GM10266 (cell line): ENCODE measurements around the gene ZBTB3.

Experiments
- DNase-seq: peaks from one replicate; pipeline ENCODE4 v3.0.0; 2012; ENCODE audit errors: extremely low spot score
- CTCF ChIP-seq: IDR thresholded peaks from 2 replicates; pipeline ENCODE4 v1.5.1; 2012; ENCODE audit warnings: mild to moderate bottlenecking, low read depth; ENCODE audit not compliant: control insufficient read depth, insufficient read depth; ENCODE audit errors: missing control alignments

Gene ZBTB3

DNA sequence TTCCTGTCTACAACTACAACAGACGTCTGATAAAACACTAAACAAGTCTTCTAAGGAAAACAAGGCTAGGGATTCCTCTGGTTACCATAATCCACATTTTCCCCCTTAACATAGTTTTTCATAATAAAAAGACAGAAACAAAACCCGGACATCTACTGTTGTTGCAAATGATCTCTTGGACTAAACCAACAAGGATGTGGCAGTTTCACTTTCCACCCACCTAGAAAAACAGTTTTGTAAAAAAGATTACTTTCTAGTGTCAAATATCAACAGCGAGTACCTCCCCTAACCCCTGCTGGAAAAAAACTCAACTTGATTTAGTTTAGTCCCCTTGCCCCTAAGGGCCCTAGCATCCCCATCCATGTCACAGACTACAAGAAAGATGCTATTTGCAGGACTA, 41.1 kb downstream of the ZBTB3 start:
- TF ChIP-seq CTCF = no peak
- DNase-seq = no peak

GRCh38 chr11:62712276-62712812, 41.6 kb downstream of the ZBTB3 start:
- TF ChIP-seq CTCF = no peak

GRCh38 chr11:62710001-62710345, 44.0 kb downstream of the ZBTB3 start:
- TF ChIP-seq CTCF = no peak
- no peak for DNase-seq

More at GRCh38 chr11:62712276-62712812, 41.6 kb downstream of the ZBTB3 start:
- no peak for DNase-seq

- TF ChIP-seq CTCF = no peak
- DNase-seq = peak; percentile 92
These were observed 44.5 kb downstream of the ZBTB3 start for GRCh38 chr11:62709247-62710000.

- no peak for TF ChIP-seq CTCF
- no peak for DNase-seq
These were observed 45.2 kb downstream of the ZBTB3 start for GRCh38 chr11:62708793-62709192.

DNA sequence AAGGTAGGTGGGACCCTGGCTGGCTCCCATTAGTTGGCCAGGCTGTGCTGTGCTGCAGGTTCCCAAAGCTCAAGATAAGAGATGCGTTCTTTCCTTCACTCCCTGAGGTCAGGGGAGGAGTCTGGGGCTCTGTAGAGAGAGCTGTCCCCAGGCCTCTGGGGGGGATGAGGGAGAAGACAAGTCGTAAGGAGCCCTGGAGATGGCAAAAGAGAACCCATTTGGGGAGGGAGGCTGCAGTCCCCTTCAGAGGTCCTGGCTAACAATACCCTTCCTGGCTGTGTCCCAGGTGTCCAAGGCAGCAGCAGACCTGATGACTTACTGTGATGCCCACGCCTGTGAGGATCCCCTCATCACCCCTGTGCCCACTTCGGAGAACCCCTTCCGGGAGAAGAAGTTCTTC, 45.6 kb downstream of the ZBTB3 start:
- no peak for DNase-seq
- no peak for TF ChIP-seq CTCF

DNA sequence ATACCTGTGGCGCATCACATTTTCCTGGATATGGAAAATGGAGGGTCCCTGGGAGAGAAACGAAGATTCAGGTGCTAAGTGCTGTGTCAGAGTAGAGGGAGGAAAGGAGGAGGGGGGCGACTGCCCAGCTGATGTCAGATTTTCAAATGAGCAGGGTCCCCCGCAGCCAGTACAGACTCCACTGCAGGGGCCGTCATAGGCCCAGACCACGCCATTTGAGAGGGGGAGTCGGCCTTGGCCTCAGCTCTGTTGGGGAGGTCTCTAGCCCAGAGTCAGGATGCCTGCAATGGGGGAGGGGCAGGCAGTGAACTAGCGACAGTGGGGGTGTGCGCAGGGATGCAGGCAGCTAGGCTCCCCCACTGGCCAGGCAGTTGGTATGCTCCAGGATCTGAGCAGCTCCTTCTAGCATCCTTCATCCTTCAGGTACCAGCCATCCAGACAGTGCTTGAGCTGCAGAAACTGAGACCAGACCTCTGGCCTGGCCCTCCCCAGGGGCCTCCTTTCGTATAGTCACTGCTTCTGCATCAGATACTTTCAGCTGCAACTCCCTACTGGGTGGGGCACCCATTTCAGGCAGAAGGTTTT, 46.6 kb downstream of the ZBTB3 start, which contains the start of the genes BSCL2 and GNG3:
Gene BSCL2 (minus strand): TSS at position 148 of the 585 bp plus-strand sequence. CDS start 229 bp downstream, outside the sequence.
Gene GNG3 (plus strand): TSS at position 400 of the 585 bp plus-strand sequence. CDS start 620 bp downstream, outside the sequence.
- TF ChIP-seq CTCF = no peak
- DNase-seq = no peak
